WTC11 (cell line): ENCODE measurements around the gene VILL. TPM values are rescaled to one million over a fixed set of nuclear protein-coding genes. Genes with fewer than 3 reads are reported as not detected.

Experiments
- ATAC-seq: fragments of 200-7000 bp; cut with Tn5 transposase; 2 replicates; pipeline ENCODE4 v1.10.0; 2021; ENCODE audit warnings: mild to moderate bottlenecking, moderate library complexity
- CTCF ChIA-PET: fragments of 300-600 bp; sonication (Branson Sonifier 250); formaldehyde crosslinking; loops from one replicate; lab custom pipeline; 2021; ENCODE audit warnings: antibody characterized with exemption; lab: Charles Lee
- POLR2A ChIA-PET: fragments of 350-600 bp; sonication (Branson Sonifier 250); formaldehyde crosslinking; loops from one replicate; lab custom pipeline; 2021; ENCODE audit warnings: antibody characterized with exemption; lab: Charles Lee
- DNase-seq: peaks from one replicate; pipeline ENCODE4 v3.0.0; 2021; ENCODE audit warnings: low spot score
- H3K27ac Mint-ChIP-seq: 2 replicates; pipeline ENCODE4 v1.8.0; 2021; ENCODE audit warnings: mixed read lengths
- H3K27me3 Mint-ChIP-seq: 2 replicates; pipeline ENCODE4 v1.8.0; 2021; ENCODE audit warnings: low read depth, mild to moderate bottlenecking, moderate library complexity, mixed read lengths
- H3K36me3 Mint-ChIP-seq: 2 replicates; pipeline ENCODE4 v1.8.0; 2021; ENCODE audit warnings: mixed read lengths
- H3K4me1 Mint-ChIP-seq: 2 replicates; pipeline ENCODE4 v1.8.0; 2022; ENCODE audit warnings: mixed read lengths
- H3K4me3 Mint-ChIP-seq: 2 replicates; pipeline ENCODE4 v1.8.0; 2021; ENCODE audit warnings: mild to moderate bottlenecking, moderate library complexity, mixed read lengths
- H3K9me3 Mint-ChIP-seq: 2 replicates; pipeline ENCODE4 v1.8.0; 2021; ENCODE audit warnings: mixed read lengths
- CREB1 ChIP-seq: sonication (generic); formaldehyde crosslinking; IDR thresholded peaks from 2 replicates; pipeline ENCODE4 v1.8.0; 2023; ENCODE audit warnings: mild to moderate bottlenecking, missing genetic modification reagents
- FOXP1 ChIP-seq: sonication (generic); formaldehyde crosslinking; IDR thresholded peaks from 2 replicates; pipeline ENCODE4 v1.8.0; 2022; ENCODE audit warnings: missing genetic modification reagents, mild to moderate bottlenecking, moderate library complexity, borderline replicate concordance
- GRHL2 ChIP-seq: fragments of 250-450 bp; sonication (Bioruptor Pico); IDR thresholded peaks from 2 replicates; pipeline ENCODE4 v1.8.0; 2022; ENCODE audit warnings: mild to moderate bottlenecking, moderate library complexity; ENCODE audit not compliant: insufficient replicate concordance, severe bottlenecking
- MYBL2 ChIP-seq: sonication (generic); formaldehyde crosslinking; IDR thresholded peaks from 2 replicates; pipeline ENCODE4 v1.8.1; 2023; ENCODE audit warnings: mild to moderate bottlenecking, moderate library complexity, missing genetic modification reagents
- NR2C2 ChIP-seq: sonication (generic); formaldehyde crosslinking; IDR thresholded peaks from 2 replicates; pipeline ENCODE4 v1.8.0; 2022; ENCODE audit warnings: mild to moderate bottlenecking, missing genetic modification reagents
- TEAD4 ChIP-seq: sonication (generic); formaldehyde crosslinking; IDR thresholded peaks from 2 replicates; pipeline ENCODE4 v1.8.0; 2022; ENCODE audit warnings: mild to moderate bottlenecking, missing genetic modification reagents
- ZNF121 ChIP-seq: sonication (generic); formaldehyde crosslinking; IDR thresholded peaks from 2 replicates; pipeline ENCODE4 v1.8.0; 2023; ENCODE audit warnings: missing genetic modification reagents
- ZNF396 ChIP-seq: fragments of 250-450 bp; sonication (Bioruptor Pico); IDR thresholded peaks from 2 replicates; pipeline ENCODE4 v1.8.0; 2021; ENCODE audit warnings: mild to moderate bottlenecking, moderate library complexity, borderline replicate concordance
- total RNA-seq: library from RNA; stranded (reverse); gene quantifications from 3 replicates; pipeline ENCODE4 v1.2.3, GENCODE V29; 2021
- TF ChIP-seq, protein P1 (sequence below): sonication (generic); formaldehyde crosslinking; IDR thresholded peaks from 2 replicates; pipeline ENCODE4 v1.8.1; 2023; ENCODE audit warnings: mild to moderate bottlenecking, missing genetic modification reagents, borderline replicate concordance
- TF ChIP-seq, protein P2 (sequence below): sonication (generic); formaldehyde crosslinking; IDR thresholded peaks from 2 replicates; pipeline ENCODE4 v1.8.0; 2023; ENCODE audit warnings: mild to moderate bottlenecking, missing genetic modification reagents
- TF ChIP-seq, protein P3 (sequence below): sonication (generic); formaldehyde crosslinking; IDR thresholded peaks from 2 replicates; pipeline ENCODE4 v1.8.0; 2022; ENCODE audit warnings: mild to moderate bottlenecking, missing genetic modification reagents
- TF ChIP-seq, protein P4 (sequence below): sonication (generic); formaldehyde crosslinking; IDR thresholded peaks from 2 replicates; pipeline ENCODE4 v1.8.0; 2022; ENCODE audit warnings: mild to moderate bottlenecking, missing genetic modification reagents
- TF ChIP-seq, protein P5 (sequence below): sonication (generic); formaldehyde crosslinking; IDR thresholded peaks from 2 replicates; pipeline ENCODE4 v1.8.1; 2023; ENCODE audit warnings: mild to moderate bottlenecking, missing genetic modification reagents, moderate library complexity
- TF ChIP-seq, protein P6 (sequence below): fragments of 250-450 bp; sonication (Bioruptor Pico); IDR thresholded peaks from 2 replicates; pipeline ENCODE4 v1.9.0; 2021; ENCODE audit warnings: moderate library complexity, mild to moderate bottlenecking, inconsistent platforms, borderline replicate concordance

VILL gene
- total RNA-seq, 1 experiment from 2014 or later: 4.7 TPM

DNA sequence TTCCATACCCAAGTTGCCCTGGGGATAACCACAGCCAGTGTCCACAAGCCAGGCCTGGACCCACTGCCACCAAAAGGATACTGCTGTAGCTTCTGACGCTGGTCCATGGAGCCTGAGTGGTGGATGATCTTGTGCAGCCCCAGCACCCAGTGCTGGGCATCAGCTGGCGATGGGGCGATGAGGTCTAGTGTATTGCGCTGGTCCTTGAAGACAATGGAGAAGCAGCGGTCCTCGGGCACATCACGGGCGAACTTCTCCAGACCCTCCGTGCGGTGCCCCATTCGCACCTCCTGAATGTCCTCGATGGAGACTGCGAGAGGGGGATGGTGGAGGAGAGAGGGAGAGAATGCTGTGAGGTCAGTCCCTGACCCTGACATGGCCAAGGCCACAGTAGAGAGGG, 25.8 kb downstream of the VILL start (continued):
- TF ChIP-seq, protein P1, sequence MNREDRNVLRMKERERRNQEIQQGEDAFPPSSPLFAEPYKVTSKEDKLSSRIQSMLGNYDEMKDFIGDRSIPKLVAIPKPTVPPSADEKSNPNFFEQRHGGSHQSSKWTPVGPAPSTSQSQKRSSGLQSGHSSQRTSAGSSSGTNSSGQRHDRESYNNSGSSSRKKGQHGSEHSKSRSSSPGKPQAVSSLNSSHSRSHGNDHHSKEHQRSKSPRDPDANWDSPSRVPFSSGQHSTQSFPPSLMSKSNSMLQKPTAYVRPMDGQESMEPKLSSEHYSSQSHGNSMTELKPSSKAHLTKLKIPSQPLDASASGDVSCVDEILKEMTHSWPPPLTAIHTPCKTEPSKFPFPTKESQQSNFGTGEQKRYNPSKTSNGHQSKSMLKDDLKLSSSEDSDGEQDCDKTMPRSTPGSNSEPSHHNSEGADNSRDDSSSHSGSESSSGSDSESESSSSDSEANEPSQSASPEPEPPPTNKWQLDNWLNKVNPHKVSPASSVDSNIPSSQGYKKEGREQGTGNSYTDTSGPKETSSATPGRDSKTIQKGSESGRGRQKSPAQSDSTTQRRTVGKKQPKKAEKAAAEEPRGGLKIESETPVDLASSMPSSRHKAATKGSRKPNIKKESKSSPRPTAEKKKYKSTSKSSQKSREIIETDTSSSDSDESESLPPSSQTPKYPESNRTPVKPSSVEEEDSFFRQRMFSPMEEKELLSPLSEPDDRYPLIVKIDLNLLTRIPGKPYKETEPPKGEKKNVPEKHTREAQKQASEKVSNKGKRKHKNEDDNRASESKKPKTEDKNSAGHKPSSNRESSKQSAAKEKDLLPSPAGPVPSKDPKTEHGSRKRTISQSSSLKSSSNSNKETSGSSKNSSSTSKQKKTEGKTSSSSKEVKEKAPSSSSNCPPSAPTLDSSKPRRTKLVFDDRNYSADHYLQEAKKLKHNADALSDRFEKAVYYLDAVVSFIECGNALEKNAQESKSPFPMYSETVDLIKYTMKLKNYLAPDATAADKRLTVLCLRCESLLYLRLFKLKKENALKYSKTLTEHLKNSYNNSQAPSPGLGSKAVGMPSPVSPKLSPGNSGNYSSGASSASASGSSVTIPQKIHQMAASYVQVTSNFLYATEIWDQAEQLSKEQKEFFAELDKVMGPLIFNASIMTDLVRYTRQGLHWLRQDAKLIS (CRISPR knock-in tag): no peak
- TF ChIP-seq, all 79 proteins: peak for 0

DNA sequence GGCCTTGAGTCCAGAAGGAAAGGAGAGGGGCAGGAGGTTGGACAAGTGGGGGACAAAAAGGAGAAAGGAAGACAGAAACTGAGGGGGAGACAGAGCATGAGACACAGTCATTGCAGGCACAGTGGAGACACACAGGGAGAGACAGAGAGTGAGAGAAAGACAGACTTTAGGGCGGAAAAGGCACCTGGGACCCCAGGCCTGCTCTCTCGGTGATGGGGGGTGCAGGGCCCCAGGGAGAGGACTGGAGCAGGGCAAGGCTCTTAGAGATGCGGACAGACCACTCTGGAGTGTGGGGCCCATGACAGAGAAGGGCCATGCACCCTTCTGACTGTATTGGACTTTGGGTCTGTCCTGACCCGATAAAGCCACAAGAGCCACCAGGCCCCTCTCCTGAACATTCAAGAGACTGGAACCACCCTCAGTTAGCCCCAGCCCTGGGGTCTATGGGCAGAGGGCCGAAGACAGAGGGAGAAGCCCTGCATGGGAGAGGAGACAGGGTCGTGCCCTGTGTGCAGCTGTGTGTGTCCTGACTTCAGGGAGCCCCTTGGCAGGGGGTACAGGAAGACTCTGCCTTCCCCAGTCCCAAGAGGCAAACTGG, 26.4 kb downstream of the VILL start:
- ATAC-seq (no peak), DNase-seq (no peak)
- no peak for TF ChIP-seq TEAD4 (CRISPR knock-in tag)
- TF ChIP-seq ZNF396 (CRISPR knock-in tag): no peak
- TF ChIP-seq GRHL2 (CRISPR knock-in tag): no peak
- TF ChIP-seq, protein P2, sequence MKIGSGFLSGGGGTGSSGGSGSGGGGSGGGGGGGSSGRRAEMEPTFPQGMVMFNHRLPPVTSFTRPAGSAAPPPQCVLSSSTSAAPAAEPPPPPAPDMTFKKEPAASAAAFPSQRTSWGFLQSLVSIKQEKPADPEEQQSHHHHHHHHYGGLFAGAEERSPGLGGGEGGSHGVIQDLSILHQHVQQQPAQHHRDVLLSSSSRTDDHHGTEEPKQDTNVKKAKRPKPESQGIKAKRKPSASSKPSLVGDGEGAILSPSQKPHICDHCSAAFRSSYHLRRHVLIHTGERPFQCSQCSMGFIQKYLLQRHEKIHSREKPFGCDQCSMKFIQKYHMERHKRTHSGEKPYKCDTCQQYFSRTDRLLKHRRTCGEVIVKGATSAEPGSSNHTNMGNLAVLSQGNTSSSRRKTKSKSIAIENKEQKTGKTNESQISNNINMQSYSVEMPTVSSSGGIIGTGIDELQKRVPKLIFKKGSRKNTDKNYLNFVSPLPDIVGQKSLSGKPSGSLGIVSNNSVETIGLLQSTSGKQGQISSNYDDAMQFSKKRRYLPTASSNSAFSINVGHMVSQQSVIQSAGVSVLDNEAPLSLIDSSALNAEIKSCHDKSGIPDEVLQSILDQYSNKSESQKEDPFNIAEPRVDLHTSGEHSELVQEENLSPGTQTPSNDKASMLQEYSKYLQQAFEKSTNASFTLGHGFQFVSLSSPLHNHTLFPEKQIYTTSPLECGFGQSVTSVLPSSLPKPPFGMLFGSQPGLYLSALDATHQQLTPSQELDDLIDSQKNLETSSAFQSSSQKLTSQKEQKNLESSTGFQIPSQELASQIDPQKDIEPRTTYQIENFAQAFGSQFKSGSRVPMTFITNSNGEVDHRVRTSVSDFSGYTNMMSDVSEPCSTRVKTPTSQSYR (CRISPR knock-in tag): no peak
- TF ChIP-seq, protein P1 (CRISPR knock-in tag): no peak
- no peak for TF ChIP-seq NR2C2
- TF ChIP-seq, protein P3, sequence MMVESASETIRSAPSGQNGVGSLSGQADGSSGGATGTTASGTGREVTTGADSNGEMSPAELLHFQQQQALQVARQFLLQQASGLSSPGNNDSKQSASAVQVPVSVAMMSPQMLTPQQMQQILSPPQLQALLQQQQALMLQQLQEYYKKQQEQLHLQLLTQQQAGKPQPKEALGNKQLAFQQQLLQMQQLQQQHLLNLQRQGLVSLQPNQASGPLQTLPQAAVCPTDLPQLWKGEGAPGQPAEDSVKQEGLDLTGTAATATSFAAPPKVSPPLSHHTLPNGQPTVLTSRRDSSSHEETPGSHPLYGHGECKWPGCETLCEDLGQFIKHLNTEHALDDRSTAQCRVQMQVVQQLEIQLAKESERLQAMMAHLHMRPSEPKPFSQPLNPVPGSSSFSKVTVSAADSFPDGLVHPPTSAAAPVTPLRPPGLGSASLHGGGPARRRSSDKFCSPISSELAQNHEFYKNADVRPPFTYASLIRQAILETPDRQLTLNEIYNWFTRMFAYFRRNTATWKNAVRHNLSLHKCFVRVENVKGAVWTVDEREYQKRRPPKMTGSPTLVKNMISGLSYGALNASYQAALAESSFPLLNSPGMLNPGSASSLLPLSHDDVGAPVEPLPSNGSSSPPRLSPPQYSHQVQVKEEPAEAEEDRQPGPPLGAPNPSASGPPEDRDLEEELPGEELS: no peak
- TF ChIP-seq, protein P4, sequence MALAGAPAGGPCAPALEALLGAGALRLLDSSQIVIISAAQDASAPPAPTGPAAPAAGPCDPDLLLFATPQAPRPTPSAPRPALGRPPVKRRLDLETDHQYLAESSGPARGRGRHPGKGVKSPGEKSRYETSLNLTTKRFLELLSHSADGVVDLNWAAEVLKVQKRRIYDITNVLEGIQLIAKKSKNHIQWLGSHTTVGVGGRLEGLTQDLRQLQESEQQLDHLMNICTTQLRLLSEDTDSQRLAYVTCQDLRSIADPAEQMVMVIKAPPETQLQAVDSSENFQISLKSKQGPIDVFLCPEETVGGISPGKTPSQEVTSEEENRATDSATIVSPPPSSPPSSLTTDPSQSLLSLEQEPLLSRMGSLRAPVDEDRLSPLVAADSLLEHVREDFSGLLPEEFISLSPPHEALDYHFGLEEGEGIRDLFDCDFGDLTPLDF (CRISPR knock-in tag): no peak
- TF ChIP-seq CREB1 (CRISPR knock-in tag): no peak
- no peak for TF ChIP-seq ZNF121
- TF ChIP-seq, protein P5, sequence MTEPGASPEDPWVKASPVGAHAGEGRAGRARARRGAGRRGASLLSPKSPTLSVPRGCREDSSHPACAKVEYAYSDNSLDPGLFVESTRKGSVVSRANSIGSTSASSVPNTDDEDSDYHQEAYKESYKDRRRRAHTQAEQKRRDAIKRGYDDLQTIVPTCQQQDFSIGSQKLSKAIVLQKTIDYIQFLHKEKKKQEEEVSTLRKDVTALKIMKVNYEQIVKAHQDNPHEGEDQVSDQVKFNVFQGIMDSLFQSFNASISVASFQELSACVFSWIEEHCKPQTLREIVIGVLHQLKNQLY (CRISPR knock-in tag): no peak
- TF ChIP-seq MYBL2 (CRISPR knock-in tag): no peak
- TF ChIP-seq FOXP1: no peak
- TF ChIP-seq, protein P6, sequence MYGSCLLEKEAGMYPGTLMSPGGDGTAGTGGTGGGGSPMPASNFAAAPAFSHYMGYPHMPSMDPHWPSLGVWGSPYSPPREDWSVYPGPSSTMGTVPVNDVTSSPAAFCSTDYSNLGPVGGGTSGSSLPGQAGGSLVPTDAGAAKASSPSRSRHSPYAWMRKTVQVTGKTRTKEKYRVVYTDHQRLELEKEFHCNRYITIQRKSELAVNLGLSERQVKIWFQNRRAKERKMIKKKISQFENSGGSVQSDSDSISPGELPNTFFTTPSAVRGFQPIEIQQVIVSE (CRISPR knock-in tag): no peak
- no peaks in the 10 kb centered on the region for H3K4me1 Mint-ChIP-seq
- ChIA-PET CTCF (interaction anchor here (0.8 to 1.1 kb wide), 2 partner anchors 14 to 20 kb away, joined by 3 to 4 read pairs; no protein-coding TSS in a partner anchor), POLR2A (no interaction called here)
- peaks cover 31% of the 10 kb centered on the region for H3K36me3 Mint-ChIP-seq
- H3K4me3 Mint-ChIP-seq: no peak overlapping the region
- no peaks in the 10 kb centered on the region for H3K27me3 Mint-ChIP-seq
- 0 out of 2 replicates have a peak, but pooled peaks cover 3% of the 10 kb centered on the region for H3K9me3 Mint-ChIP-seq
- H3K27ac Mint-ChIP-seq: no peak overlapping the region
